ENCODE data around the gene AOPEP. TPM values are rescaled to one million over a fixed set of nuclear protein-coding genes. Genes with fewer than 3 reads are reported as not detected.

AOPEP gene
- total and polyA plus RNA-seq, 2 donors (not counting 3 experiments of a cell fraction or from before 2014, with no cell fraction given) = 20.2 to 41.6 TPM

- dilution Hi-C loops (cut with MboI; ENCODE audit: extremely low pct_ligation_motif_present, low sequenced_read_pairs) (no loop called here), intact Hi-C loops (cut with micrococcal nuclease) (no loop called here)
- Histone ChIP-seq H3K4me3 (replicated peaks in 1 of 3; ENCODE audit: insufficient read depth in 1 of 3, low read depth in 1 of 3, low read length in 3 of 3) (no peak overlapping the region), H3K9me3 (replicated peaks; ENCODE audit: control insufficient read depth, insufficient read depth, low read length) (no peaks in the 10 kb centered on the region), H3K27ac (ENCODE audit: insufficient read depth, low read depth, low read length) (no peak overlapping the region), H3K9ac (replicated peaks; ENCODE audit: extremely low read depth, insufficient read depth, low read length) (no peak overlapping the region), H3K9me1 (replicated peaks; ENCODE audit: control insufficient read depth, extremely low read depth, insufficient read depth, low read length) (no peaks in the 10 kb centered on the region), H4K20me1 (replicated peaks; ENCODE audit: control insufficient read depth, extremely low read depth, insufficient read depth, low read length) (no peaks in the 10 kb centered on the region), H2AFZ (ENCODE audit: low read depth, low read length) (no peak overlapping the region), H3K4me1 (ENCODE audit: control insufficient read depth, extremely low read depth, insufficient read depth, low read length) (peaks cover 8% of the 10 kb centered on the region), H3K36me3 (ENCODE audit: control insufficient read depth in 2 of 2, extremely low read depth in 1 of 2, insufficient read depth in 2 of 2, low read length in 2 of 2) (no peaks in the 10 kb centered on the region), H3K27me3 (ENCODE audit: control insufficient read depth in 2 of 2, insufficient read depth in 2 of 2, low read length in 2 of 2) (no peaks in the 10 kb centered on the region), H3K79me2 (ENCODE audit: control insufficient read depth, insufficient read depth, low read length) (no peaks in the 10 kb centered on the region), H3K4me2 (ENCODE audit: insufficient read depth, low read length) (no peak overlapping the region)
- FAIRE-seq = no peak
- no peak for TF ChIP-seq MAX (IDR thresholded peaks at IDR 0.05; ENCODE audit: insufficient read depth, insufficient read length)
- no peak for TF ChIP-seq GATA2 (IDR thresholded peaks at IDR 0.05; ENCODE audit: insufficient read depth, insufficient read length, low read depth, low read length)
- no peak for TF ChIP-seq EZH2 (IDR thresholded peaks at IDR 0.05; ENCODE audit: borderline replicate concordance, low read depth, low read length, severe bottlenecking)
- TF ChIP-seq JUN (IDR thresholded peaks at IDR 0.05; ENCODE audit: borderline replicate concordance, insufficient read depth, insufficient read length, low read depth) = no peak
- no peak for TF ChIP-seq FOS (IDR thresholded peaks at IDR 0.05; ENCODE audit: borderline replicate concordance, insufficient read depth, low read length)
- TF ChIP-seq POLR2A (IDR thresholded peaks at IDR 0.05; ENCODE audit: low read depth, low read length) = no peak
- TF ChIP-seq CTCF (IDR thresholded peaks at IDR 0.05; ENCODE audit: extremely low read depth in 1 of 2, insufficient read depth in 1 of 2, low read depth in 1 of 2, low read length in 2 of 2) = no peak
- TF ChIP-seq POLR2AphosphoS5 (IDR thresholded peaks at IDR 0.05; ENCODE audit: insufficient read depth, low read depth, low read length) = no peak
- no peak for TF ChIP-seq MYC (IDR thresholded peaks at IDR 0.05; ENCODE audit: low read depth, low read length)
- DNase-seq (ENCODE audit: low read depth, low spot score) = no peak
- no TSS peak for BruUV-seq (replicated peaks)
- POLR2A ChIA-PET = no interaction called here
- CTCF ChIA-PET = interaction anchor here (1.2 to 2.3 kb wide), 2 partner anchors 10 to 17 kb away, joined by 3 to 8 read pairs; no protein-coding TSS in a partner anchor
Observed at GRCh38 chr9:94977416-94977815, 250.9 kb downstream of the AOPEP start.

Data from endothelial cell of umbilical vein (primary cell).